ENCODE data around the gene FBXW8. TPM values are rescaled to one million over a fixed set of nuclear protein-coding genes. Genes with fewer than 3 reads are reported as not detected.

The FBXW8 gene
- polyA plus RNA-seq, 3 donors: 2.0 to 5.2 (median 2.7) TPM

DNA sequence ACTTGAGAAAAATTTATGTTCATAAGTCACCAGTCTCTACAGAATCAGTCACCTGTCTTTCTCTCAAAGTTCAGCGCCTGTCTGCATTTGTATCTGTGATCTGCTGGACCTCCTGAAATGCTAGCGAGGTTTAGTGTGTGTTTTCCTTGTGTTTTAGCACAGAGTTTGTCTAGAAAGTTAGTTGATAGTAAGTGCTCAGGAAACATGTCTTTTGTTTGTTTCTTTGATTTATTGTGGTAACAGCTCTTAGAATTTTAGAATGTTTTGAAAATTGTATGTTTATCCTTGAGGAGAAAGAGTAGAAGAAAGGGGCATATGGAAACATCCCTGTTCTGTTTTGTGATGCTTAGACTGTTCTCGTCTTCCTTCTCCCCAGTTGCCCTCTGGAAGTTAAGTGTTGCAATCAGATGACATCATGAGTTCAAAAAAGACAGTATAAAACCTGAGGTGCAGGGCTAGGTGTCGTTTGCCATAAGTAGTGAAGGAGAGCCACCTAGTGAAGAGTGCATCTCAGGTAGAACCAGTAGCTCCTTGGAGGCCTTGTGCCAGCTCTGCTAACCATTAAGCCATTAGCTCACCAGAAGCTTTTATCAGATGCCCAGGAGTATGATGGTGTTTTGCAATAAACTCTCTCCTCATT, 44.8 kb downstream of the FBXW8 start:
- H3K9ac ChIP-seq (ENCODE audit: insufficient read depth, low read length, poor library complexity, severe bottlenecking): no peak overlapping the region
- no peaks in the 10 kb centered on the region for H4K20me1 ChIP-seq (ENCODE audit: insufficient read depth, low read length)
- no peak overlapping the region for H3K27ac ChIP-seq (ENCODE audit: low read depth in 1 of 2, low read length in 2 of 2)
- 51% methylated on average over 3 of the region's 4 CpGs for WGBS (ENCODE audit: insufficient coverage)
- H3K4me2 ChIP-seq (replicated peaks; ENCODE audit: extremely low read depth, low read length, poor library complexity, severe bottlenecking): no peak overlapping the region
- H3K27me3 ChIP-seq (ENCODE audit: control insufficient read depth in 2 of 2, insufficient read depth in 2 of 2, low read length in 2 of 2): no peaks in the 10 kb centered on the region
- peaks cover 0 to 13% of the 10 kb centered on the region in 2 donors for H3K36me3 ChIP-seq (replicated peaks in 1 of 2; ENCODE audit: control insufficient read depth in 1 of 2, insufficient read depth in 2 of 2, low read length in 2 of 2)
- peaks cover 9 to 10% of the 10 kb centered on the region in 2 donors for H3K36me3 Mint-ChIP-seq
- H3K27me3 Mint-ChIP-seq (ENCODE audit: low read depth in 3 of 3): no peaks in the 10 kb centered on the region
- intact Hi-C loops (cut with micrococcal nuclease): no loop called here
- no peaks in the 10 kb centered on the region for H3K9me3 ChIP-seq (replicated peaks in 1 of 2; ENCODE audit: control insufficient read depth in 1 of 2, insufficient read depth in 1 of 2, low read length in 2 of 2)
- no peak overlapping the region for H2AFZ ChIP-seq (ENCODE audit: insufficient read depth, low read depth, low read length, poor library complexity, severe bottlenecking)
- TF ChIP-seq, protein P1, sequence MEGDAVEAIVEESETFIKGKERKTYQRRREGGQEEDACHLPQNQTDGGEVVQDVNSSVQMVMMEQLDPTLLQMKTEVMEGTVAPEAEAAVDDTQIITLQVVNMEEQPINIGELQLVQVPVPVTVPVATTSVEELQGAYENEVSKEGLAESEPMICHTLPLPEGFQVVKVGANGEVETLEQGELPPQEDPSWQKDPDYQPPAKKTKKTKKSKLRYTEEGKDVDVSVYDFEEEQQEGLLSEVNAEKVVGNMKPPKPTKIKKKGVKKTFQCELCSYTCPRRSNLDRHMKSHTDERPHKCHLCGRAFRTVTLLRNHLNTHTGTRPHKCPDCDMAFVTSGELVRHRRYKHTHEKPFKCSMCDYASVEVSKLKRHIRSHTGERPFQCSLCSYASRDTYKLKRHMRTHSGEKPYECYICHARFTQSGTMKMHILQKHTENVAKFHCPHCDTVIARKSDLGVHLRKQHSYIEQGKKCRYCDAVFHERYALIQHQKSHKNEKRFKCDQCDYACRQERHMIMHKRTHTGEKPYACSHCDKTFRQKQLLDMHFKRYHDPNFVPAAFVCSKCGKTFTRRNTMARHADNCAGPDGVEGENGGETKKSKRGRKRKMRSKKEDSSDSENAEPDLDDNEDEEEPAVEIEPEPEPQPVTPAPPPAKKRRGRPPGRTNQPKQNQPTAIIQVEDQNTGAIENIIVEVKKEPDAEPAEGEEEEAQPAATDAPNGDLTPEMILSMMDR (IDR thresholded peaks at IDR 0.05): no peak
- no peak overlapping the region for H3K4me3 ChIP-seq (replicated peaks in 1 of 3; ENCODE audit: low read depth in 2 of 3, low read length in 3 of 3)
- H3K4me1 Mint-ChIP-seq: peaks cover 2% of the 10 kb centered on the region
- no peak for DNase-seq
- H3K79me2 ChIP-seq (ENCODE audit: insufficient read depth, low read length): no peaks in the 10 kb centered on the region
- H3K4me3 Mint-ChIP-seq: no peak overlapping the region
- H3K4me1 ChIP-seq (ENCODE audit: control insufficient read depth in 1 of 2, insufficient read depth in 2 of 2, low read length in 2 of 2): no peaks in the 10 kb centered on the region
- H3K9me3 Mint-ChIP-seq: no peaks in the 10 kb centered on the region
- no peak overlapping the region for H3K27ac Mint-ChIP-seq

DNA sequence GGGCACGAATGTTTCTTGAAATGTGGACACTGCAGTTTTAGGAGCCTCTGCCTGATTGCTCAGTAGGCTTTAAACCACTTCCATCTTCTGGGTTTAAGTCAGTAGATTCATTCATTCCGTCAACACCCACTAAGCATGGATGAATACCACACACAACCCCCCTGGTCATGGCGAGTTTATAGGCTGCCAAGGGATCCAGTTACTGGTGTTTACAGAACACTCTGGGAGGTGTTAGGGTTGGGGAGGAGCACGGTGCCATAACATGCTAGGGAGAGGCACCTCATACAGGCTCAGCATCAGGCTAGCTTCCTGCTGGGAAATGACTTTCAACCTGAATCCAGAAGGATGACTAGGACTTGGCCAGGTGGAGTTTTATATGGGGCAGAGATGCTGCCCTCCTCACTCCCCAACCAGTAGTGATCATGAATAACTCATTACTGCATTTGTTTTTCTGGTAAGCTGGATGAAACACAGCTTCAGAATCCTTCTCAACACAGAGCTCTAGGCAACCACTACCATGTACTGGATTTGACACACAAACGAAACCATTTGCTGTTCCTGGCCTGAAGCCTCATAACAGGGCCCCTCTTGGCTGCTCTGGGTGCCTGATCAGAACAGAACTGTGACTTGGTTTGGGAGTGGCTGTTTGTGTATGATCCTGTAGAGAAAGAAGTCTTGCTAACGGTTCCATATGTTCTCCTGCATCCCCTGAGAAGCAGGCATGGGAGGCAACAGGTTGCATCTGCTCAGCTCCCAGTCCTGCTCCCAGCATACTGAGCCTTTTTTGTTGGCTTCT, 47.9 kb downstream of the FBXW8 start:
- H2AFZ ChIP-seq (ENCODE audit: insufficient read depth, low read depth, low read length, poor library complexity, severe bottlenecking): no peak overlapping the region
- 95% methylated on average over 2 of the region's 6 CpGs for WGBS (ENCODE audit: insufficient coverage)
- peaks cover 0 to 9% of the 10 kb centered on the region in 2 donors for H3K36me3 ChIP-seq (replicated peaks in 1 of 2; ENCODE audit: control insufficient read depth in 1 of 2, insufficient read depth in 2 of 2, low read length in 2 of 2)
- no peaks in the 10 kb centered on the region for H4K20me1 ChIP-seq (ENCODE audit: insufficient read depth, low read length)
- Mint-ChIP-seq H3K27ac (peak overlapping the region in 2 of 7 donors; percentile 4 to 18), H3K4me1 (peaks cover 14% of the 10 kb centered on the region), H3K4me3 (no peak overlapping the region), H3K36me3 (peaks cover 5 to 8% of the 10 kb centered on the region in 2 donors), H3K9me3 (no peaks in the 10 kb centered on the region), H3K27me3 (ENCODE audit: low read depth in 3 of 3) (peaks cover 0 to 3% (median 0%) of the 10 kb centered on the region in 3 donors)
- no peak overlapping the region for H3K27ac ChIP-seq (ENCODE audit: low read depth in 1 of 2, low read length in 2 of 2)
- intact Hi-C loops (cut with micrococcal nuclease): no loop called here
- no peak for DNase-seq
- TF ChIP-seq, protein P1 (IDR thresholded peaks at IDR 0.05): no peak
- no peaks in the 10 kb centered on the region for H3K9me3 ChIP-seq (replicated peaks in 1 of 2; ENCODE audit: control insufficient read depth in 1 of 2, insufficient read depth in 1 of 2, low read length in 2 of 2)
- no peak overlapping the region for H3K4me3 ChIP-seq (replicated peaks in 1 of 3; ENCODE audit: low read depth in 2 of 3, low read length in 3 of 3)
- no peaks in the 10 kb centered on the region for H3K79me2 ChIP-seq (ENCODE audit: insufficient read depth, low read length)
- no peak overlapping the region for H3K4me2 ChIP-seq (replicated peaks; ENCODE audit: extremely low read depth, low read length, poor library complexity, severe bottlenecking)
- H3K4me1 ChIP-seq (ENCODE audit: control insufficient read depth in 1 of 2, insufficient read depth in 2 of 2, low read length in 2 of 2): peaks cover 7 to 8% of the 10 kb centered on the region in 2 donors
- no peak overlapping the region for H3K9ac ChIP-seq (ENCODE audit: insufficient read depth, low read length, poor library complexity, severe bottlenecking)
- H3K27me3 ChIP-seq (ENCODE audit: control insufficient read depth in 2 of 2, insufficient read depth in 2 of 2, low read length in 2 of 2): no peaks in the 10 kb centered on the region

Measured in CD14-positive monocyte (primary cell).